SK-N-MC (cell line): ENCODE data around the gene KCNQ1.

Experiments used
- EZH2 ChIP-seq: fragments of 200-600 bp; sonication (generic); IDR thresholded peaks from one replicate; pipeline ENCODE4 v1.6.1; 2017; ENCODE audit warnings: antibody characterized with exemption
- FOXP2 ChIP-seq: optimal IDR thresholded peaks from 2 replicates; pipeline ENCODE3; 2011; ENCODE audit warnings: mild to moderate bottlenecking, moderate library complexity; ENCODE audit not compliant: insufficient read depth; ENCODE audit errors: extremely low read length, control extremely low read depth
- POLR2AphosphoS5 ChIP-seq: IDR thresholded peaks from 2 replicates; pipeline ENCODE4 v1.6.1; 2012; ENCODE audit warnings: mild to moderate bottlenecking, low read depth, low read length, borderline replicate concordance

GRCh38 chr11:2804189-2804588, 359.4 kb downstream of the KCNQ1 start:
- TF ChIP-seq EZH2 = no peak
- TF ChIP-seq POLR2AphosphoS5 = no peak
- no peak for TF ChIP-seq FOXP2
